ENCODE data around the gene HPGDS.

DNA sequence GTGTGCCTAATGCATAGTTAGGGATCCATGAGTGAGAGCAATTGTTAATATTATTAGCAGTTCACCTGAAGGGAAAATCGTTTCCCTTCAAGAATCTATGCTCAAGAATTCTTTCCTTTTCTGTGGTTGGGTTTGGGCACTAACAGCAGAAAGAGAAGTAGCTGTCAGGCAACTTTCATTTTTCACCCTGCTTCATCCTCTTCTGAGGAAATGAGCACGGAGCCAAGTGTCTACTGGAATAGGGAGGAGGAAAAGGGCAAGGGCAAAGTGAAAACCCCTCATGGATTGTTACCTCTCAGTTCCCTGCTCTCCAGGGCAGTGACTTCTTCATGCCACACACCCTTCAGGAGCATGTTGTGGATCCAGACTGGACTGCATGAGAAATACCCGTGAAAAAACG is 2.6 kb upstream of the HPGDS start:
- TF ChIP-seq, protein P1, sequence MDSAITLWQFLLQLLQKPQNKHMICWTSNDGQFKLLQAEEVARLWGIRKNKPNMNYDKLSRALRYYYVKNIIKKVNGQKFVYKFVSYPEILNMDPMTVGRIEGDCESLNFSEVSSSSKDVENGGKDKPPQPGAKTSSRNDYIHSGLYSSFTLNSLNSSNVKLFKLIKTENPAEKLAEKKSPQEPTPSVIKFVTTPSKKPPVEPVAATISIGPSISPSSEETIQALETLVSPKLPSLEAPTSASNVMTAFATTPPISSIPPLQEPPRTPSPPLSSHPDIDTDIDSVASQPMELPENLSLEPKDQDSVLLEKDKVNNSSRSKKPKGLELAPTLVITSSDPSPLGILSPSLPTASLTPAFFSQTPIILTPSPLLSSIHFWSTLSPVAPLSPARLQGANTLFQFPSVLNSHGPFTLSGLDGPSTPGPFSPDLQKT (IDR thresholded peaks at IDR 0.05; ENCODE audit: borderline replicate concordance, low read depth, low read length) = no peak
- TF ChIP-seq, protein P2, sequence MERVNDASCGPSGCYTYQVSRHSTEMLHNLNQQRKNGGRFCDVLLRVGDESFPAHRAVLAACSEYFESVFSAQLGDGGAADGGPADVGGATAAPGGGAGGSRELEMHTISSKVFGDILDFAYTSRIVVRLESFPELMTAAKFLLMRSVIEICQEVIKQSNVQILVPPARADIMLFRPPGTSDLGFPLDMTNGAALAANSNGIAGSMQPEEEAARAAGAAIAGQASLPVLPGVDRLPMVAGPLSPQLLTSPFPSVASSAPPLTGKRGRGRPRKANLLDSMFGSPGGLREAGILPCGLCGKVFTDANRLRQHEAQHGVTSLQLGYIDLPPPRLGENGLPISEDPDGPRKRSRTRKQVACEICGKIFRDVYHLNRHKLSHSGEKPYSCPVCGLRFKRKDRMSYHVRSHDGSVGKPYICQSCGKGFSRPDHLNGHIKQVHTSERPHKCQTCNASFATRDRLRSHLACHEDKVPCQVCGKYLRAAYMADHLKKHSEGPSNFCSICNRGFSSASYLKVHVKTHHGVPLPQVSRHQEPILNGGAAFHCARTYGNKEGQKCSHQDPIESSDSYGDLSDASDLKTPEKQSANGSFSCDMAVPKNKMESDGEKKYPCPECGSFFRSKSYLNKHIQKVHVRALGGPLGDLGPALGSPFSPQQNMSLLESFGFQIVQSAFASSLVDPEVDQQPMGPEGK (tag by site-specific recombination; IDR thresholded peaks at IDR 0.05) = no peak
- no peak for TF ChIP-seq ZNF610 (tag by site-specific recombination; IDR thresholded peaks at IDR 0.05; ENCODE audit: borderline replicate concordance)
- TF ChIP-seq YY1 (tag by site-specific recombination; IDR thresholded peaks at IDR 0.05) = no peak
- TF ChIP-seq, protein P3, sequence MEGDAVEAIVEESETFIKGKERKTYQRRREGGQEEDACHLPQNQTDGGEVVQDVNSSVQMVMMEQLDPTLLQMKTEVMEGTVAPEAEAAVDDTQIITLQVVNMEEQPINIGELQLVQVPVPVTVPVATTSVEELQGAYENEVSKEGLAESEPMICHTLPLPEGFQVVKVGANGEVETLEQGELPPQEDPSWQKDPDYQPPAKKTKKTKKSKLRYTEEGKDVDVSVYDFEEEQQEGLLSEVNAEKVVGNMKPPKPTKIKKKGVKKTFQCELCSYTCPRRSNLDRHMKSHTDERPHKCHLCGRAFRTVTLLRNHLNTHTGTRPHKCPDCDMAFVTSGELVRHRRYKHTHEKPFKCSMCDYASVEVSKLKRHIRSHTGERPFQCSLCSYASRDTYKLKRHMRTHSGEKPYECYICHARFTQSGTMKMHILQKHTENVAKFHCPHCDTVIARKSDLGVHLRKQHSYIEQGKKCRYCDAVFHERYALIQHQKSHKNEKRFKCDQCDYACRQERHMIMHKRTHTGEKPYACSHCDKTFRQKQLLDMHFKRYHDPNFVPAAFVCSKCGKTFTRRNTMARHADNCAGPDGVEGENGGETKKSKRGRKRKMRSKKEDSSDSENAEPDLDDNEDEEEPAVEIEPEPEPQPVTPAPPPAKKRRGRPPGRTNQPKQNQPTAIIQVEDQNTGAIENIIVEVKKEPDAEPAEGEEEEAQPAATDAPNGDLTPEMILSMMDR (tag by site-specific recombination; IDR thresholded peaks at IDR 0.05) = no peak
- TF ChIP-seq ZNF561 (tag by site-specific recombination; IDR thresholded peaks at IDR 0.05; ENCODE audit: borderline replicate concordance) = no peak
- TF ChIP-seq, protein P4, sequence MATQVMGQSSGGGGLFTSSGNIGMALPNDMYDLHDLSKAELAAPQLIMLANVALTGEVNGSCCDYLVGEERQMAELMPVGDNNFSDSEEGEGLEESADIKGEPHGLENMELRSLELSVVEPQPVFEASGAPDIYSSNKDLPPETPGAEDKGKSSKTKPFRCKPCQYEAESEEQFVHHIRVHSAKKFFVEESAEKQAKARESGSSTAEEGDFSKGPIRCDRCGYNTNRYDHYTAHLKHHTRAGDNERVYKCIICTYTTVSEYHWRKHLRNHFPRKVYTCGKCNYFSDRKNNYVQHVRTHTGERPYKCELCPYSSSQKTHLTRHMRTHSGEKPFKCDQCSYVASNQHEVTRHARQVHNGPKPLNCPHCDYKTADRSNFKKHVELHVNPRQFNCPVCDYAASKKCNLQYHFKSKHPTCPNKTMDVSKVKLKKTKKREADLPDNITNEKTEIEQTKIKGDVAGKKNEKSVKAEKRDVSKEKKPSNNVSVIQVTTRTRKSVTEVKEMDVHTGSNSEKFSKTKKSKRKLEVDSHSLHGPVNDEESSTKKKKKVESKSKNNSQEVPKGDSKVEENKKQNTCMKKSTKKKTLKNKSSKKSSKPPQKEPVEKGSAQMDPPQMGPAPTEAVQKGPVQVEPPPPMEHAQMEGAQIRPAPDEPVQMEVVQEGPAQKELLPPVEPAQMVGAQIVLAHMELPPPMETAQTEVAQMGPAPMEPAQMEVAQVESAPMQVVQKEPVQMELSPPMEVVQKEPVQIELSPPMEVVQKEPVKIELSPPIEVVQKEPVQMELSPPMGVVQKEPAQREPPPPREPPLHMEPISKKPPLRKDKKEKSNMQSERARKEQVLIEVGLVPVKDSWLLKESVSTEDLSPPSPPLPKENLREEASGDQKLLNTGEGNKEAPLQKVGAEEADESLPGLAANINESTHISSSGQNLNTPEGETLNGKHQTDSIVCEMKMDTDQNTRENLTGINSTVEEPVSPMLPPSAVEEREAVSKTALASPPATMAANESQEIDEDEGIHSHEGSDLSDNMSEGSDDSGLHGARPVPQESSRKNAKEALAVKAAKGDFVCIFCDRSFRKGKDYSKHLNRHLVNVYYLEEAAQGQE (tag by site-specific recombination; IDR thresholded peaks at IDR 0.05) = no peak
- TF ChIP-seq, protein P5, sequence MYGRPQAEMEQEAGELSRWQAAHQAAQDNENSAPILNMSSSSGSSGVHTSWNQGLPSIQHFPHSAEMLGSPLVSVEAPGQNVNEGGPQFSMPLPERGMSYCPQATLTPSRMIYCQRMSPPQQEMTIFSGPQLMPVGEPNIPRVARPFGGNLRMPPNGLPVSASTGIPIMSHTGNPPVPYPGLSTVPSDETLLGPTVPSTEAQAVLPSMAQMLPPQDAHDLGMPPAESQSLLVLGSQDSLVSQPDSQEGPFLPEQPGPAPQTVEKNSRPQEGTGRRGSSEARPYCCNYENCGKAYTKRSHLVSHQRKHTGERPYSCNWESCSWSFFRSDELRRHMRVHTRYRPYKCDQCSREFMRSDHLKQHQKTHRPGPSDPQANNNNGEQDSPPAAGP (tag by site-specific recombination; IDR thresholded peaks at IDR 0.05) = no peak
